GM19468 (cell line): ENCODE measurements around the gene STRIP1.

Source experiments
- ATAC-seq: cut with Tn5 transposase; IDR thresholded peaks from one replicate; pipeline ENCODE4 v1.9.1; 2021; ENCODE audit warnings: mild to moderate bottlenecking, moderate library complexity, moderate number of reproducible peaks; ENCODE audit not compliant: unreplicated experiment; ENCODE audit errors: extremely low read depth

The STRIP1 gene

DNA sequence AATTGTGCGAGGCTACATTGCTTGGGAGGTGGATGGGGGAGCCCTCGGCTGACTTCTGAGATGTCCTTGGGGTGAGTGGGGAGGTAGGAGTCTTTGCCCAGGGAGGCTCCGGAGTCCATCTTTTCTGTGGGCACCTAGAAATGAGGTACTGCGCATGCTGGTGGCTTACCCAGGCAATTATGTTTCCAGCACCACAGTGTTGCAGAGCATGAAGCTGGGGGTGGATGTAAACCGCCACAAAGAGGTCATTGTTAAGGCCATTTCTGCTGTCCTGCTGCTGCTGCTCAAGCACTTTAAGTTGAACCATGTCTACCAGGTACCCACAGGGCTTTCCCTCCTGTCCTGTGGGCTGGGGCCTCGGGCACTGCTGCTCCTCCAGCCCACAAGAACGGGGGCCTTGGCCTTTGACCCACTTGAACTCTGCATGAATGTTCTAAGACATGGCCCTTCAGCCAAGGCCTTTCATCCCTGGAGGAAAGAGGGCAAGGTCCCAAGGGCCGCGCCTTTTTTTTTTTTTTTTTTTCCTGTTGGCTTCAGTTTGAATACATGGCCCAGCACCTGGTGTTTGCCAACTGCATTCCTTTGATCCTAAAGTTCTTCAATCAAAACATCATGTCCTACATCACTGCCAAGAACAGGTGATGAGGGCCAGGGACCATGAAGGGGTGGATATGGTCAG lies 14.6 kb downstream of the STRIP1 start:
- no peak for ATAC-seq

GRCh38 chr1:110049801-110050601 lies 15.6 kb downstream of the STRIP1 start:
- no peak for ATAC-seq

DNA sequence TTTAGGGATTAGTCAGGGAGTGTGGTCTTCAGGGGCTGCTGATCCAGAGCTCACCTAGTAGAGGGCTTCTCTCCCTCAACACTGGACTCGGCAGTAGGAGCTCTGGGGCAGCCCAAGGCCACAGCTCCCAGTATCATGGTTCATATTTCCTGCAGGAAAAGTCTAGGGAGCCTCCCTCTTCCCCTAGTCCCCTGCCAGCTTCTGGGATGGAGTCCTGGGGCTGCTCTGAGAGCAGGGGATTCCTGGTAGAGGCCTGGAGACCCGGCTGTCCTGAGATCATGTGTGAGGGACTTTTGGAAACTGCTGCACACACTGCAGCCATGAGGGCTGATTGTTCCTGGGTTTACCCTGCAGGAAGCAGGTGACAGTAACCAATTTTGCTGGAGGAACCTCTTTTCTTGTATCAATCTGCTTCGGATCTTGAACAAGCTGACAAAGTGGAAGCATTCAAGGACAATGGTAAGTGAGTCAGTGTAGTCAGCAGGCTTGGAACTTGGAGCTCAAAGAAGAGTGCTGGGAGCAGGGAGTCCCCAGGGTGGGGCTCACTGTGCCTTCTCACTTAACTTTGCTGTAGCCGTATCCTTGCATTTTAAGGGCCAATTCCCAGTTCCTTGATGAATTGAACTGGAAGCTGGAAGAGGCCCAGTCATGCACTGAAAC lies 16.3 kb downstream of the STRIP1 start:
- no peak for ATAC-seq

- no peak for ATAC-seq
These were observed 16.8 kb downstream of the STRIP1 start for GRCh38 chr1:110051262-110051648.

DNA sequence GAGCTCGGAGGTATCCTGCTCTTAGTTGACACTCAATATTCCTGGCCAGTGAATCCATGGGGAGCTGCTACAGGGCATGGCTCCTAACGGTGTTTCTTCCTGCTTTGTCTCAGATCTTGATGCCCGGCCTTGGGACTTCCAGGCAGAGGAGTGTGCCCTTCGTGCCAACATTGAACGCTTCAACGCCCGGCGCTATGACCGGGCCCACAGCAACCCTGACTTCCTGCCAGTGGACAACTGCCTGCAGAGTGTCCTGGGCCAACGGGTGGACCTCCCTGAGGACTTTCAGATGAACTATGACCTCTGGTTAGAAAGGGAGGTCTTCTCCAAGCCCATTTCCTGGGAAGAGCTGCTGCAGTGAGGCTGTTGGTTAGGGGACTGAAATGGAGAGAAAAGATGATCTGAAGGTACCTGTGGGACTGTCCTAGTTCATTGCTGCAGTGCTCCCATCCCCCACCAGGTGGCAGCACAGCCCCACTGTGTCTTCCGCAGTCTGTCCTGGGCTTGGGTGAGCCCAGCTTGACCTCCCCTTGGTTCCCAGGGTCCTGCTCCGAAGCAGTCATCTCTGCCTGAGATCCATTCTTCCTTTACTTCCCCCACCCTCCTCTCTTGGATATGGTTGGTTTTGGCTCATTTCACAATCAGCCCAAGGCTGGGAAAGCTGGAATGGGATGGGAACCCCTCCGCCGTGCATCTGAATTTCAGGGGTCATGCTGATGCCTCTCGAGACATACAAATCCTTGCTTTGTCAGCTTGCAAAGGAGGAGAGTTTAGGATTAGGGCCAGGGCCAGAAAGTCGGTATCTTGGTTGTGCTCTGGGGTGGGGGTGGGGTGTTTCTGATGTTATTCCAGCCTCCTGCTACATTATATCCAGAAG lies 19.4 kb downstream of the STRIP1 start:
- ATAC-seq, result no peak

GRCh38 chr1:110055493-110056284 lies 21.3 kb downstream of the STRIP1 start:
- ATAC-seq, result no peak

DNA sequence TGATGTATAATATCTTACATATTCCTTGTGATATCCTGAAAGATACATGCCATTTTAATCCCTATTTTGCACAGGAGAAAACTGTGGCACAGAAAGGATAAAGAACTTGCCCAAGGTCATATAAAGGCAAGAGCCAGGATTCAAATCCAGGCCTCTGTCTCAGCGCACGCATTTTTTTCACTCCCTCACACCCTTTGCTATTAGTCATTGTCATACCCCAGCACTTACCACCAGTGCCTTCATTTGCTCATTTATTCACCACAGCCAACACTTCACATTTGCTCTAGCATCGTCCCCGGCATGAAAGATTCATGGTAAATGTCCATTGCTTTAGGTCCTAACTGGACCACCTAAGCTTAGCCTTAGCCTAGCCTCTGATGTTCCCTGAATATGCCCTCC lies 21.9 kb downstream of the STRIP1 start:
- ATAC-seq, result no peak

DNA sequence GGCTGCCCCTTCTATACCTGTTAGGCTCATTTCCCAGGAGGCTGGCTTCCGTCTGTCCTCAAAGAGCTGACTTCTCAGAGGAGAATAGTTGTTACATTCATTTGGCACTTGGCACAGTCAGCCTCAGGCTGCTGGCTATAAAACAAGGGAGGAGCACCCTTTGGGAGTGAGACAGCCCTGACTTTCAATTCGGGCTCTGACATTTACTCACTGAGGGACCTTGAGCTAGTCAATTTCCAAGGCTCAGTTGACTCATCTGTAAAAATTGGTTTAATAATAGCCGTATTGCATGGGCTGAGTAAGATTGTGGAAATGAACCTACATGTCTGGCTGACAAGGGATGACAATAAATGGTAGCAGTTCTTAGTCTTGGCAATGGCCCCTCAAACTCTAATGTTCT lies 22.4 kb downstream of the STRIP1 start:
- no peak for ATAC-seq

GRCh38 chr1:110057963-110058518 lies 23.6 kb downstream of the STRIP1 start:
- ATAC-seq, result no peak

DNA sequence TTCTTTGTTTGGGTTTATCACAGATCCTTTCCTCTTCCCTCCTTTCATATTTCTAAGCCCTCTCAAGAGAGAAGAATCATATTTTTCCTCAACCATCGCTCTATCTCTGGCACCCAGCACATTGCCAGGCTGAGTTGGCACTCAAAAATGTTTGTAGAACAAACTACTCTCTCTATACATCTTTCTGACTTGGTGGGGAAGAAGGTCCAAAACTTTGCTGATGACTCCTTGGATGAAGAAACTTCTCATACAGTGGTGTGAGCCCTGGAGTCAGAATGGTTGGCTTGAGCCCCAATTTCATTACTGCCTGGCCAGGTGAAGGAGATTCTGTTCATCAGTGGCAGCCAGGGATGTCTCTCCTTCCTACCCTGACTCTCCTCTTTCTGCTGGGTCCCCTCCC lies 24.2 kb downstream of the STRIP1 start:
- ATAC-seq, result no peak

- no peak for ATAC-seq
These were observed 24.9 kb downstream of the STRIP1 start for GRCh38 chr1:110059133-110059863.

- no peak for ATAC-seq
These were observed 25.7 kb downstream of the STRIP1 start for GRCh38 chr1:110060034-110060661.

DNA sequence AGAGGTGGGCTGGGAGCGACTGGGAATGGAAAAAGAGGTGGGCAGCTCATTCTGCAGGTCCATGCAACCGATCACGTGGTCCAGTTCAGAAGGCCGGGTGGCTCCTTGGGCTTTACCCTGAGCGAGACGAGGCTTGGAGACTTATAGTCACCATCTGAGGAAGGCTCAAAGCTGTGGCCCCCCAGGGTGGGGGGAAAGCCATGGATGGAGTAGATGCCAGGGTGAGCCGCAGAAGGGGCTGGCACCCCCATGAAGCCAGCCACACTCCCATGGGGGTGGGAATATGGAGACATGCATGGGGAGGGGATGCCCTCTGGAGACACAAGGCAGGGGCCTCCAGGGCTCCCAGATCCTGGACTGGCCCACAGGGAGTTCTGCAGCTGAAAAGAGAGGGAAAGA lies 26.2 kb downstream of the STRIP1 start:
- no peak for ATAC-seq

- ATAC-seq, result no peak
These were observed 26.9 kb downstream of the STRIP1 start for GRCh38 chr1:110061341-110061740.

GRCh38 chr1:110062612-110063011 lies 28.2 kb downstream of the STRIP1 start:
- ATAC-seq, result no peak

- no peak for ATAC-seq
These were observed 29.4 kb downstream of the STRIP1 start for GRCh38 chr1:110063781-110064180.

DNA sequence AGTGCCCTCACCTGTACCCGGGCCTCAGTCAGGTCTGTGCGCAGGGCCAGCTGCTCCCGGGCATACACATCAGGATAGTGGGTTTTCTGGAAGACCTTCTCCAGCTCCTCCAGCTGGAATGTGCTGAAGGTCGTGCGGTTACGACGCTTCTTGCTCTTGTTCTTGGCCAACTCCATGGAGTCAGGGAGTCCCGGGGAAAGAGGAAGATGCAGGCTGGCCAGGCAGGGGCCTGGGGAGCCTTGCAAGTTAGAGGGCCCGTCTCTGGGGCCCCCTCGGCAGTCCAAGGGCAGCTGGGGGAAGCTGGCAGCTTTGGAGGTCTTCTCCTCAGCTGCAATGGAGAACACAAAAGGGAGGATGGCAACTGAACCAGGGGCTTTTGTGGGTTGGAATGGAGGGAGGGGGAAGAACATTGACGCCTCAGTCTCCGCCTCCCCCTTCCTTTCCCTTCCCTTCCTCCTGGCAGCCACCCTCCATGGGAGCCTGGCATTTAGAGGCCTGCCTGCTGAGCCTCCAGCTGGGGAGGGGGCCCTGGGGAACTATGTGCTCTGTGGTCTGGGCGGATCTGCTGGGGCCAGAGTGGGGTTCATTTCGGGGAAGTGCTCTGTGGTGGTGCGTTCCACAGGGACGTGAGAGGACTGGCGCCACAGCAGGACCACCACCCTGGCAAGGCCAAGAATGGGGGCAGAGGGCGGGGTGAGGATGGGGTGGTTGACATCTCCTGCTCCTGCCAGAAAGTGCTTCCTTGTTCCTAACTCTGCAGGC lies 30.3 kb downstream of the STRIP1 start:
- no peak for ATAC-seq
